Measurements from ENCODE around the gene SLC17A5.
"Not testable (repeated sequence)": the region's sequence is repeated elsewhere in the genome, so short reads cannot be mapped to it uniquely, and the experiment has no call there.

Gene SLC17A5

DNA sequence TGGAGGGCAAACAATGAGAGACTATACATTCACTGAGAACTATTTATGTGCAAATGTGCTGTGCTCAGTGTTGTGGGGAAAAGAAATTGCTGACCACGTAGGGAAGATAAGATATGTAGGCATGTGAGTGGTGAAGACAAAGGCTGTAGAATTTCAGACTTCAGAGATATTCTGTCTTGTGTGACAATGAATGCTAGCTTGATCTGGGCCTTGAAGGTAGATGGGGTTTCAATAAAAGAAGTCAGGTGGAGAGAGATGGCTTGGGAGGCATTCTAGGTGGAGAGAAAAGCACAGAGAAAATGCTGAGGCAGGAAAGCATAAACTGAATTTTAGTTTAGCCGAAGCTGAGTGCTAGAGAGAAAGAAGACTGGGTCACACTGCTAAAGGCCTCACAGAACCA, 76.1 kb downstream of the SLC17A5 start:
- Histone ChIP-seq H4K20me1 (ENCODE audit: insufficient read depth) (no peaks in the 10 kb centered on the region), H3K36me3 (ENCODE audit: insufficient read depth) (no peaks in the 10 kb centered on the region), H2AFZ (ENCODE audit: low read depth) (peak overlapping the region; percentile 51), H3K27ac (peak overlapping the region; percentile 99), H3K79me2 (ENCODE audit: insufficient read depth, low read depth) (no peaks in the 10 kb centered on the region), H3K4me2 (peak overlapping the region; percentile 88), H3K9ac (peak overlapping the region; percentile 18; the same call in 1 of the 2 replicates), H3K4me1 (ENCODE audit: low read depth, poor library complexity, severe bottlenecking) (peaks cover 45% of the 10 kb centered on the region), H3K4me3 (IDR thresholded peaks at IDR 0.05; ENCODE audit: insufficient read depth, low read depth, low read length) (no peak overlapping the region), H3K27me3 (ENCODE audit: insufficient read depth, low read depth) (no peaks in the 10 kb centered on the region)
- TF ChIP-seq CTCF (conservative IDR thresholded peaks at IDR 0.05; ENCODE audit: low read depth, low read length), result no peak

DNA sequence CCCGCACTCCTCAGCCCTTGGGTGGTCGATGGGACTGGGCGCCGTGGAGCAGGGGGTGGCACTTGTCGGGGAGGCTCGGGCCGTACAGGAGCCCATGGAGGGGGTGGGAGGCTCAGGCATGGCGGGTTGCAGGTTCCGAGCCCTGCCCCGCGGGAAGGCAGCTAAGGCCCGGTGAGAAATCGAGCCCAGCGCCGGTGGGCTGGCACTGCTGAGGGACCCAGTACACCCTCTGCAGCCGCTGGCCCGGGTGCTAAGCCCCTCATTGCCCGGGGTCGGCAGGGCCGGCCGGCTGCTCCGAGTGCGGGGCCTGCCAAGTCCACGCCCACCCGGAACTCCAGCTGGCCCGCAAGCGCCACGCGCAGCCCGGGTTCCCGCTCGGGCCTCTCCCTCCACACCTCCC, 81.3 kb downstream of the SLC17A5 start:
- not testable (repeated sequence) for H2AFZ ChIP-seq (ENCODE audit: low read depth); H3K27ac ChIP-seq; H3K4me1 ChIP-seq (ENCODE audit: low read depth, poor library complexity, severe bottlenecking); H3K36me3 ChIP-seq (ENCODE audit: insufficient read depth); H3K4me3 ChIP-seq (IDR thresholded peaks at IDR 0.05; ENCODE audit: insufficient read depth, low read depth, low read length); H3K27me3 ChIP-seq (ENCODE audit: insufficient read depth, low read depth); H3K79me2 ChIP-seq (ENCODE audit: insufficient read depth, low read depth); H4K20me1 ChIP-seq (ENCODE audit: insufficient read depth); H3K4me2 ChIP-seq; H3K9ac ChIP-seq

- not testable (repeated sequence) for H3K4me1 ChIP-seq (ENCODE audit: low read depth, poor library complexity, severe bottlenecking); H3K36me3 ChIP-seq (ENCODE audit: insufficient read depth); H3K9ac ChIP-seq; H3K79me2 ChIP-seq (ENCODE audit: insufficient read depth, low read depth); H3K27me3 ChIP-seq (ENCODE audit: insufficient read depth, low read depth); H4K20me1 ChIP-seq (ENCODE audit: insufficient read depth); H3K27ac ChIP-seq; H2AFZ ChIP-seq (ENCODE audit: low read depth); H3K4me3 ChIP-seq (IDR thresholded peaks at IDR 0.05; ENCODE audit: insufficient read depth, low read depth, low read length); H3K4me2 ChIP-seq
Observed at GRCh38 chr6:73571218-73572181, 82.3 kb downstream of the SLC17A5 start.

DNA sequence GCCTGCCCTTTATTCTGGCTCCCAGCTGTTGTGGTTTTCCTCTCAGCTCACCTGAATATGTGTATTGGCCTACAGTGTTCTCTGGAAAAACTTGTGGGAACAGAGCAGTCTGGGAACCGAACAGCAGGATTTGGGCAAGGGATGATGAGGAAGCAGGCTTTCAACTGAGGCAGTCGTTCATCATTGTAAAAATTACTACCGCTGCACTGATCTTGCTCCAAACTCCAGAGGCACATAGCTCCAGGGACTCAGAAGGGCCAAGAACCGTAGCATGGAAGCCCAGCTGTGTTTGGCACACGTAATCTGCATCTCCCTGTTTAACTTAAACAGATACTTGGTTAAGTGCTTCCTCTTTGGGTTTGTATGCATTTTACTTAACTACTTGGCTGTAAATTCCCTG, 84.7 kb downstream of the SLC17A5 start:
- Histone ChIP-seq H3K79me2 (ENCODE audit: insufficient read depth, low read depth) (no peaks in the 10 kb centered on the region), H3K27me3 (ENCODE audit: insufficient read depth, low read depth) (no peaks in the 10 kb centered on the region), H3K4me3 (IDR thresholded peaks at IDR 0.05; ENCODE audit: insufficient read depth, low read depth, low read length) (no peak overlapping the region), H3K4me2 (no peak overlapping the region), H3K4me1 (ENCODE audit: low read depth, poor library complexity, severe bottlenecking) (no peaks in the 10 kb centered on the region), H3K27ac (no peak overlapping the region), H3K36me3 (ENCODE audit: insufficient read depth) (no peaks in the 10 kb centered on the region), H3K9ac (no peak overlapping the region), H4K20me1 (ENCODE audit: insufficient read depth) (no peaks in the 10 kb centered on the region), H2AFZ (ENCODE audit: low read depth) (no peak overlapping the region)
- no peak for TF ChIP-seq CTCF (conservative IDR thresholded peaks at IDR 0.05; ENCODE audit: low read depth, low read length)

- Histone ChIP-seq H3K27ac (no peak overlapping the region), H3K4me2 (no peak overlapping the region), H3K4me1 (ENCODE audit: low read depth, poor library complexity, severe bottlenecking) (no peaks in the 10 kb centered on the region), H3K4me3 (IDR thresholded peaks at IDR 0.05; ENCODE audit: insufficient read depth, low read depth, low read length) (no peak overlapping the region), H3K36me3 (ENCODE audit: insufficient read depth) (no peaks in the 10 kb centered on the region), H2AFZ (ENCODE audit: low read depth) (no peak overlapping the region), H3K9ac (no peak overlapping the region), H3K79me2 (ENCODE audit: insufficient read depth, low read depth) (no peaks in the 10 kb centered on the region), H3K27me3 (ENCODE audit: insufficient read depth, low read depth) (no peaks in the 10 kb centered on the region), H4K20me1 (ENCODE audit: insufficient read depth) (no peaks in the 10 kb centered on the region)
- no peak for TF ChIP-seq CTCF (conservative IDR thresholded peaks at IDR 0.05; ENCODE audit: low read depth, low read length)
Observed at GRCh38 chr6:73566954-73567591, 86.7 kb downstream of the SLC17A5 start.

- H3K4me1 ChIP-seq (ENCODE audit: low read depth, poor library complexity, severe bottlenecking); H3K4me2 ChIP-seq; H3K4me3 ChIP-seq (IDR thresholded peaks at IDR 0.05; ENCODE audit: insufficient read depth, low read depth, low read length); H3K9ac ChIP-seq; H3K36me3 ChIP-seq (ENCODE audit: insufficient read depth); H3K27ac ChIP-seq; H4K20me1 ChIP-seq (ENCODE audit: insufficient read depth); H3K27me3 ChIP-seq (ENCODE audit: insufficient read depth, low read depth); H3K79me2 ChIP-seq (ENCODE audit: insufficient read depth, low read depth); H2AFZ ChIP-seq (ENCODE audit: low read depth): not testable (repeated sequence)
Observed at GRCh38 chr6:73566486-73566871, 87.3 kb downstream of the SLC17A5 start.
